Measurements from ENCODE around the gene SHQ1.

The SHQ1 gene

DNA sequence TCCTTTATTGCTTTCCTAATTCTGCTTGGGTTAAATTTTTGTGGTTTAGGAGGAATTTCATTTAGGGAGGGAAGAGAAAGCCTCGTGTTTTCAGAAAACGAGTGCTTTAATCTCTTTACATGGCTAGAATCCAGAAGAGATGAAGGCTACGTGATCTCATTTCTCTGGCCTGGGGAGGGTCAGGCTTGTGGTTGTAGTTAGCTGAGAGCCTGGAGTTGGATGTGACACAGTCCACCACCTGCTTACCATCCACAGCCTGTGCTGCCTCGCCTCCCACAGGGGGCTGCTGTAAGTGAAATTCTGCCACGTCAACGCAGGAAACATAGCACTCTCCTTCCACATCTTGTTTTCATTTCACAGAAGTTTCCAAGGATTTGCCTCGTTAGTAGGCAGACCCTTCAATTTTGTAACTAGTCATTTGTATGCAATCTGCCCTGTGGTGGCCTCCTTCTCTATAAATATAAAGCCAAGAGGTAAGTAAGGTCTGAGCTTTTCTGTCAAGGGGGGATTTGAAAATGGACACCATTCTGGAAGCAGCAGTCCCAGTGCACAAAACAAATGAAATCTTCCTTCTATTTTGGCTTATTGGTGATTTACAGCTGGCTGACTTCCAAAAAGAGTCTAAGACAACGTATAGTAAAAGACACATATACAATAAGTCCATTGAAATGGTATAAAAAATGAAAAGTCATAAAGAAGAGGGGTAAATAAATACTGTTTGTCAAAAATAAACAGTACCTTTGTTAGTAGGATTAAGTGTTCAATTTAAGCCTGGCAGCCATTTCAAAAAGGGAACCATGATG lies 43.0 kb upstream of the SHQ1 start:
- H3K9ac ChIP-seq (ENCODE audit: low read depth, low read length, poor library complexity, severe bottlenecking), result no peak overlapping the region
- peak overlapping the region; percentile 80 for H3K4me2 ChIP-seq (ENCODE audit: low read depth, low read length, poor library complexity, severe bottlenecking)
- peak overlapping the region; percentile 15 for H3K4me3 ChIP-seq (ENCODE audit: low read length, poor library complexity, severe bottlenecking)
- no peaks in the 10 kb centered on the region for H3K79me2 ChIP-seq (ENCODE audit: insufficient read depth, low read length)
- H3K9me3 ChIP-seq (ENCODE audit: insufficient read depth, low read depth, low read length), result no peaks in the 10 kb centered on the region
- peaks cover 57% of the 10 kb centered on the region for H3K4me1 ChIP-seq (ENCODE audit: insufficient read depth, low read length, poor library complexity, severe bottlenecking)
- H3K27me3 ChIP-seq (ENCODE audit: insufficient read depth, low read length, poor library complexity, severe bottlenecking), result no peaks in the 10 kb centered on the region
- H3K36me3 ChIP-seq (ENCODE audit: insufficient read depth, low read length), result no peaks in the 10 kb centered on the region
- 0 out of 2 replicates have a peak, but pooled peaks cover 4% of the 10 kb centered on the region for H3F3A ChIP-seq (ENCODE audit: low read depth)
- H2AFZ ChIP-seq (ENCODE audit: low read length), result peak overlapping the region; percentile 39
- no peaks in the 10 kb centered on the region for H3K9me2 ChIP-seq (replicated peaks; ENCODE audit: low read depth, low read length)
- no peak for TF ChIP-seq EZH2phosphoT487 (IDR thresholded peaks at IDR 0.05; ENCODE audit: borderline replicate concordance)
- TF ChIP-seq, protein P1, sequence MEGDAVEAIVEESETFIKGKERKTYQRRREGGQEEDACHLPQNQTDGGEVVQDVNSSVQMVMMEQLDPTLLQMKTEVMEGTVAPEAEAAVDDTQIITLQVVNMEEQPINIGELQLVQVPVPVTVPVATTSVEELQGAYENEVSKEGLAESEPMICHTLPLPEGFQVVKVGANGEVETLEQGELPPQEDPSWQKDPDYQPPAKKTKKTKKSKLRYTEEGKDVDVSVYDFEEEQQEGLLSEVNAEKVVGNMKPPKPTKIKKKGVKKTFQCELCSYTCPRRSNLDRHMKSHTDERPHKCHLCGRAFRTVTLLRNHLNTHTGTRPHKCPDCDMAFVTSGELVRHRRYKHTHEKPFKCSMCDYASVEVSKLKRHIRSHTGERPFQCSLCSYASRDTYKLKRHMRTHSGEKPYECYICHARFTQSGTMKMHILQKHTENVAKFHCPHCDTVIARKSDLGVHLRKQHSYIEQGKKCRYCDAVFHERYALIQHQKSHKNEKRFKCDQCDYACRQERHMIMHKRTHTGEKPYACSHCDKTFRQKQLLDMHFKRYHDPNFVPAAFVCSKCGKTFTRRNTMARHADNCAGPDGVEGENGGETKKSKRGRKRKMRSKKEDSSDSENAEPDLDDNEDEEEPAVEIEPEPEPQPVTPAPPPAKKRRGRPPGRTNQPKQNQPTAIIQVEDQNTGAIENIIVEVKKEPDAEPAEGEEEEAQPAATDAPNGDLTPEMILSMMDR (conservative IDR thresholded peaks at IDR 0.05; ENCODE audit: low read length), result peak; percentile 31; the same call in 1 of the 2 replicates
- no peaks in the 10 kb centered on the region for H4K20me1 ChIP-seq (ENCODE audit: insufficient read depth, low read length, poor library complexity, severe bottlenecking)

DNA sequence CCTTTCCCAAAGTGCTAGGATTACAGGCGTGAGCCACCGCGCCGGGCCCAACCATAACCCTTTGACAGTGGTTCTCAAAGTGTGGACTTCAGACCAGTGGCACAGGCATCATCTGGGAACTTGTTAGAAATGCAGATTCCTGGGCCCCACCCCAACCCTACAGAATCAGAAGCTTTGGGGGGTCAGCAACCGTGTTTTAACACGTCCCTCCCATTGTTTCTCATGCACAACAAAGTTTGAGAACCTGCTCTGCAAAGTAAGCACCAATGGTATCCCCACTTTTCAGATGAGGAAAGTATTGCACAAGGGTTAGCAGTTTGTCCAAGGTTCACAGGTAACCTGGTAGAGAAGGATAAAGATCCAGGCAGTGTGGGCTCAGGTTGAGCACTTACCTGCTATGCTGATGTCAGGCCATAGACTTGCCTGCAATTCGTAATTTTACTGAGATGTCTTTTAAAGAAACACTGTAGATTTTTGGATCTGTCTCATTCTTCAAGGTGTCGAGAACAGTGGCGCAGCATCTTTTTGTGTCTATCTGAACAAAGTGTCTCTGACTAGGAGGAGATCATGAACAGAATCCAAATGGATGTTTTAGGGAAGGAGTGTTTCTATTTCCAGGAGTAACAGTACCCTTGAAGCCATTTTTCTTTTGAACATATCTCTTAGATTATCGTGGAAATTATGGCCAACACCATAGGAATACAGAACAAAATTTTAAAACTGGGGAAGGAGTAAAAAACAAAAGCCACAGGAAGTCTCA lies 42.1 kb upstream of the SHQ1 start:
- Histone ChIP-seq H3K9me3 (ENCODE audit: insufficient read depth, low read depth, low read length) (no peaks in the 10 kb centered on the region), H3K36me3 (ENCODE audit: insufficient read depth, low read length) (no peaks in the 10 kb centered on the region), H3K4me2 (ENCODE audit: low read depth, low read length, poor library complexity, severe bottlenecking) (peak overlapping the region; percentile 80), H4K20me1 (ENCODE audit: insufficient read depth, low read length, poor library complexity, severe bottlenecking) (no peaks in the 10 kb centered on the region), H3K4me1 (ENCODE audit: insufficient read depth, low read length, poor library complexity, severe bottlenecking) (peaks cover 57% of the 10 kb centered on the region), H3K4me3 (ENCODE audit: low read length, poor library complexity, severe bottlenecking) (peak overlapping the region; percentile 15), H3K9me2 (replicated peaks; ENCODE audit: low read depth, low read length) (no peaks in the 10 kb centered on the region), H3F3A (ENCODE audit: low read depth) (0 out of 2 replicates have a peak, but pooled peaks cover 4% of the 10 kb centered on the region), H2AFZ (ENCODE audit: low read length) (peak overlapping the region; percentile 39; the same call in 1 of the 2 replicates), H3K27me3 (ENCODE audit: insufficient read depth, low read length, poor library complexity, severe bottlenecking) (no peaks in the 10 kb centered on the region), H3K9ac (ENCODE audit: low read depth, low read length, poor library complexity, severe bottlenecking) (no peak overlapping the region), H3K79me2 (ENCODE audit: insufficient read depth, low read length) (no peaks in the 10 kb centered on the region)
- no peak for TF ChIP-seq EZH2phosphoT487 (IDR thresholded peaks at IDR 0.05; ENCODE audit: borderline replicate concordance)
- TF ChIP-seq, protein P1 (conservative IDR thresholded peaks at IDR 0.05; ENCODE audit: low read length), result no peak

DNA sequence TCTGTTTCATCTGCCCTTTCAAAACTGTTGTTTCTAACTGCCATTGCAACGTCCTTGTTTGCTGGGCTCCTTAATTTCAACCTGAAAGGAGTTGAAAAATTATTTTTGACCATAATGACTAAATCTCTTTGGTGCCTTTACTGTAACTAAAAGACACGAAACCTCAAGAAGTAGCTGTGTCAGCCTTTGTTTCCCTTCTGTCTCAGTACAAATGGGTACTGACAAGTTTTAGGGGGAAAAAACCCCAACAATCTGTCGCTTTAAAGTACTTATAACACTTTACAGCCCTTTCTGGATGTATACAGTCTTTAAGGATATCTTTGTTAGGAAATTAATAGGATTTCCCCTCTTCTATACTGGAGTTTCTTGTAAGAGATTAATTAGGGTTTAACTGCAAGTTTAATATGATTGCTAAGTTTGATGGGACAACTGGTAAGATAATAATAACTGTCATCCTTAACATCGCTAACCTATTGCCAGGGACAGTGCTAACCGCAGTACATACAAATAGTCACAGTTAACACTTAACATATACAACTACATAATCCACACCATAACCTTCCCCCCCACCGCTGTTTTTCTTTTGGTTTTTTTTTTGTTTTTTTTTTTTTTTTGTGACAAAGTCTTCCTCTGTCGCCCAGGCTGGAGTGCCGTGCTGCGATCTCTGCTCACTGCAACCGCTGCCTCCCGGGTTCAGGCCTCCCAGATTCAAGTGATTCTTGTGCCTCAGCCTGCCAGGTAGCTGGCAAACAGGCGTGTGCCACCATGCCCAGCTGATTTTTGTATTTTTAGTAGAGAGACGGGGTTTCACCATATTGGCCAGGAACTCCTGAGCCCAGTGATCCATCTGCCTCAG lies 41.3 kb upstream of the SHQ1 start:
- TF ChIP-seq, protein P1 (conservative IDR thresholded peaks at IDR 0.05; ENCODE audit: low read length), result no peak
- TF ChIP-seq EZH2phosphoT487 (IDR thresholded peaks at IDR 0.05; ENCODE audit: borderline replicate concordance), result no peak
- no peaks in the 10 kb centered on the region for H4K20me1 ChIP-seq (ENCODE audit: insufficient read depth, low read length, poor library complexity, severe bottlenecking)
- H3K9ac ChIP-seq (ENCODE audit: low read depth, low read length, poor library complexity, severe bottlenecking), result peak overlapping the region; percentile 34
- peak overlapping the region; percentile 65 for H2AFZ ChIP-seq (ENCODE audit: low read length)
- H3K9me2 ChIP-seq (replicated peaks; ENCODE audit: low read depth, low read length), result no peaks in the 10 kb centered on the region
- H3K4me2 ChIP-seq (ENCODE audit: low read depth, low read length, poor library complexity, severe bottlenecking), result peak overlapping the region; percentile 80
- H3K9me3 ChIP-seq (ENCODE audit: insufficient read depth, low read depth, low read length), result no peaks in the 10 kb centered on the region
- H3K4me3 ChIP-seq (ENCODE audit: low read length, poor library complexity, severe bottlenecking), result peak overlapping the region; percentile 71
- H3K79me2 ChIP-seq (ENCODE audit: insufficient read depth, low read length), result no peaks in the 10 kb centered on the region
- no peaks in the 10 kb centered on the region for H3K36me3 ChIP-seq (ENCODE audit: insufficient read depth, low read length)
- H3K4me1 ChIP-seq (ENCODE audit: insufficient read depth, low read length, poor library complexity, severe bottlenecking), result peaks cover 57% of the 10 kb centered on the region
- H3K27me3 ChIP-seq (ENCODE audit: insufficient read depth, low read length, poor library complexity, severe bottlenecking), result no peaks in the 10 kb centered on the region
- 0 out of 2 replicates have a peak, but pooled peaks cover 4% of the 10 kb centered on the region for H3F3A ChIP-seq (ENCODE audit: low read depth)

Data from Loucy (cell line).